Measurements from ENCODE around the gene VMAC. TPM values are rescaled to one million over a fixed set of nuclear protein-coding genes. Genes with fewer than 3 reads are reported as not detected.
A peak's percentile ranks its signal among the peaks of the same experiment; 100 is the strongest.

VMAC gene
- total RNA-seq, 1 donor from 2014 or later = 3.7 TPM

GRCh38 chr19:5956323-5956722, 51.7 kb downstream of the VMAC start:
- Histone ChIP-seq H3K27ac (ENCODE audit: low read depth, low read length) (no peak overlapping the region), H3K9ac (ENCODE audit: low read depth in 1 of 3, low read length in 3 of 3) (no peak overlapping the region), H3K4me1 (ENCODE audit: control insufficient read depth in 3 of 3, insufficient read depth in 3 of 3, low read length in 3 of 3) (peaks cover 59 to 80% (median 73%) of the 10 kb centered on the region in 3 donors), H3K4me3 (ENCODE audit: low read length in 3 of 3) (no peak overlapping the region), H3K36me3 (ENCODE audit: control insufficient read depth in 3 of 3, insufficient read depth in 3 of 3, low read length in 3 of 3) (peaks cover 0 to 5% (median 4%) of the 10 kb centered on the region in 3 donors), H3K27me3 (ENCODE audit: control insufficient read depth in 3 of 3, insufficient read depth in 3 of 3, low read length in 3 of 3) (no peaks in the 10 kb centered on the region), H3K9me3 (ENCODE audit: control insufficient read depth in 3 of 3, low read length in 3 of 3) (no peaks in the 10 kb centered on the region)

- Histone ChIP-seq H3K9ac (ENCODE audit: low read depth in 1 of 3, low read length in 3 of 3) (no peak overlapping the region), H3K27ac (ENCODE audit: low read depth, low read length) (no peak overlapping the region), H3K36me3 (ENCODE audit: control insufficient read depth in 3 of 3, insufficient read depth in 3 of 3, low read length in 3 of 3) (peaks cover 0 to 5% (median 3%) of the 10 kb centered on the region in 3 donors), H3K4me1 (ENCODE audit: control insufficient read depth in 3 of 3, insufficient read depth in 3 of 3, low read length in 3 of 3) (peaks cover 59 to 80% (median 72%) of the 10 kb centered on the region in 3 donors), H3K9me3 (ENCODE audit: control insufficient read depth in 3 of 3, low read length in 3 of 3) (no peaks in the 10 kb centered on the region), H3K27me3 (ENCODE audit: control insufficient read depth in 3 of 3, insufficient read depth in 3 of 3, low read length in 3 of 3) (no peaks in the 10 kb centered on the region), H3K4me3 (ENCODE audit: low read length in 3 of 3) (no peak overlapping the region)
Measured at GRCh38 chr19:5956728-5957127, 52.1 kb downstream of the VMAC start.

DNA sequence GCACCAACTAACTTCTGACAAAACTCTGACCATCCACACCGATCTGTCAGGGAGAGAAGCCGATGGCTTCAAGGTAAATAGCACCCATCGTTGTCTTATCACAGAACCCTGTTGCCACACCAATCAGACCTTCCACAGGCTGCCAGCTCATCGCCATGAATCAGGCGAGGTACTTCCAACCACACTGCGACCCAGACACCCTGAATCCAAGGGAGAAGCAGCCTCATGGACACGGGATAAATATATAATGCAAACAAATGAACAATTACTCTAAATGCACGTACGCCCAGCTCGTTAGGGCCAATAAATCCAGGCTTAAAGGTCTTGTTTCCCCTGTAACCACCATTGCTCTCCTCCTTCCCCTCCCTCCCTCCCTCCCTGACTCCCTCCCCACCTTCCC, 52.5 kb downstream of the VMAC start:
- no peak overlapping the region for H3K4me3 ChIP-seq (ENCODE audit: low read length in 3 of 3)
- H3K36me3 ChIP-seq (ENCODE audit: control insufficient read depth in 3 of 3, insufficient read depth in 3 of 3, low read length in 3 of 3) = peaks cover 0 to 5% (median 3%) of the 10 kb centered on the region in 3 donors
- no peaks in the 10 kb centered on the region for H3K9me3 ChIP-seq (ENCODE audit: control insufficient read depth in 3 of 3, low read length in 3 of 3)
- no peaks in the 10 kb centered on the region for H3K27me3 ChIP-seq (ENCODE audit: control insufficient read depth in 3 of 3, insufficient read depth in 3 of 3, low read length in 3 of 3)
- peaks cover 59 to 80% (median 72%) of the 10 kb centered on the region in 3 donors for H3K4me1 ChIP-seq (ENCODE audit: control insufficient read depth in 3 of 3, insufficient read depth in 3 of 3, low read length in 3 of 3)
- H3K27ac ChIP-seq (ENCODE audit: low read depth, low read length) = no peak overlapping the region
- no peak overlapping the region for H3K9ac ChIP-seq (ENCODE audit: low read depth in 1 of 3, low read length in 3 of 3)

- H3K27me3 ChIP-seq (ENCODE audit: control insufficient read depth in 3 of 3, insufficient read depth in 3 of 3, low read length in 3 of 3) = no peaks in the 10 kb centered on the region
- peaks cover 0 to 5% (median 3%) of the 10 kb centered on the region in 3 donors for H3K36me3 ChIP-seq (ENCODE audit: control insufficient read depth in 3 of 3, insufficient read depth in 3 of 3, low read length in 3 of 3)
- H3K4me3 ChIP-seq (ENCODE audit: low read length in 3 of 3) = no peak overlapping the region
- H3K4me1 ChIP-seq (ENCODE audit: control insufficient read depth in 3 of 3, insufficient read depth in 3 of 3, low read length in 3 of 3) = peaks cover 58 to 80% (median 69%) of the 10 kb centered on the region in 3 donors
- H3K9me3 ChIP-seq (ENCODE audit: control insufficient read depth in 3 of 3, low read length in 3 of 3) = no peaks in the 10 kb centered on the region
- peak overlapping the region in 1 of 3 donors; percentile 33 for H3K9ac ChIP-seq (ENCODE audit: low read depth in 1 of 3, low read length in 3 of 3)
- H3K27ac ChIP-seq (ENCODE audit: low read depth, low read length) = no peak overlapping the region
Measured at GRCh38 chr19:5958074-5958850, 53.6 kb downstream of the VMAC start.

- Histone ChIP-seq H3K9ac (ENCODE audit: low read depth in 1 of 3, low read length in 3 of 3) (no peak overlapping the region), H3K4me3 (ENCODE audit: low read length in 3 of 3) (no peak overlapping the region), H3K27ac (ENCODE audit: low read depth, low read length) (no peak overlapping the region), H3K36me3 (ENCODE audit: control insufficient read depth in 3 of 3, insufficient read depth in 3 of 3, low read length in 3 of 3) (peaks cover 0 to 5% (median 3%) of the 10 kb centered on the region in 3 donors), H3K27me3 (ENCODE audit: control insufficient read depth in 3 of 3, insufficient read depth in 3 of 3, low read length in 3 of 3) (no peaks in the 10 kb centered on the region), H3K9me3 (ENCODE audit: control insufficient read depth in 3 of 3, low read length in 3 of 3) (no peaks in the 10 kb centered on the region), H3K4me1 (ENCODE audit: control insufficient read depth in 3 of 3, insufficient read depth in 3 of 3, low read length in 3 of 3) (peaks cover 53 to 79% (median 68%) of the 10 kb centered on the region in 3 donors)
Measured at GRCh38 chr19:5958851-5959122, 54.1 kb downstream of the VMAC start.

- H3K27ac ChIP-seq (ENCODE audit: low read depth, low read length) = no peak overlapping the region
- no peaks in the 10 kb centered on the region for H3K27me3 ChIP-seq (ENCODE audit: control insufficient read depth in 3 of 3, insufficient read depth in 3 of 3, low read length in 3 of 3)
- peaks cover 0 to 8% (median 3%) of the 10 kb centered on the region in 3 donors for H3K36me3 ChIP-seq (ENCODE audit: control insufficient read depth in 3 of 3, insufficient read depth in 3 of 3, low read length in 3 of 3)
- no peak overlapping the region for H3K9ac ChIP-seq (ENCODE audit: low read depth in 1 of 3, low read length in 3 of 3)
- H3K4me3 ChIP-seq (ENCODE audit: low read length in 3 of 3) = no peak overlapping the region
- H3K4me1 ChIP-seq (ENCODE audit: control insufficient read depth in 3 of 3, insufficient read depth in 3 of 3, low read length in 3 of 3) = peaks cover 47 to 79% (median 66%) of the 10 kb centered on the region in 3 donors
- H3K9me3 ChIP-seq (ENCODE audit: control insufficient read depth in 3 of 3, low read length in 3 of 3) = no peaks in the 10 kb centered on the region
Measured at GRCh38 chr19:5959260-5960004, 54.8 kb downstream of the VMAC start.

Other genes with a start within 250 kb of the VMAC start
- 43.3 TPM for gene MICOS13, start 224.4 kb upstream of the VMAC start, total RNA-seq
- gene HSD11B1L, start 223.8 kb upstream of the VMAC start, total RNA-seq = 4.7 TPM
- 634 TPM for gene RPL36, start 214.6 kb upstream of the VMAC start, total RNA-seq
- 37.1 TPM for gene LONP1, start 184.7 kb upstream of the VMAC start, total RNA-seq
- not detected for gene CATSPERD, start 184.2 kb upstream of the VMAC start, total RNA-seq
- not detected for gene PRR22, start 120.1 kb upstream of the VMAC start, total RNA-seq
- 15.7 TPM for gene DUS3L, start 113.7 kb upstream of the VMAC start, total RNA-seq
- gene NRTN, start 99.8 kb upstream of the VMAC start, total RNA-seq = not detected
- gene FUT6, start 65.2 kb upstream of the VMAC start, total RNA-seq = not detected
- gene FUT3, start 53.4 kb upstream of the VMAC start, total RNA-seq = not detected
- not detected for gene FUT5, start 34.3 kb upstream of the VMAC start, total RNA-seq
- gene NDUFA11, start 1.1 kb upstream of the VMAC start, total RNA-seq = 202 TPM
- 1.6 TPM for gene CAPS, start 9.4 kb downstream of the VMAC start, total RNA-seq
- 26.6 TPM for gene RANBP3, start 73.3 kb downstream of the VMAC start, total RNA-seq
- 5.2 TPM for gene RFX2, start 205.6 kb downstream of the VMAC start, total RNA-seq
- gene ACSBG2, start 230.8 kb downstream of the VMAC start, total RNA-seq = not detected